Caki2 (cell line): ENCODE data around the gene TRMT61A. TPM values are rescaled to one million over a fixed set of nuclear protein-coding genes. Genes with fewer than 3 reads are reported as not detected.

Experiments used
- DNase-seq: peaks from one replicate; pipeline ENCODE4 v3.0.0-alpha.2; 2015; ENCODE audit warnings: low read depth
- in situ Hi-C: cut with HindIII; loops from 2 replicates; pipeline ENCODE4 v1.10.0; 2016; ENCODE audit warnings: low sequenced_read_pairs, low pct_unique_long_range_greater_than_20kb, mixed read lengths
- total RNA-seq: library from RNA; depleted of rRNA; stranded (reverse); fragments of >200 nt; shearing (Covaris generic); gene quantifications from 2 replicates; pipeline ENCODE4 v1.2.3, GENCODE V29; 2014; ENCODE audit warnings: low replicate concordance; rRNA removed

The TRMT61A gene
- 14.4 and 25.3 TPM in 2 replicates for total RNA-seq

GRCh38 chr14:103528587-103529382 lies at the start of gene TRMT61A:
Gene TRMT61A (plus strand): TSS chr14:103529196. CDS start chr14:103529979, 783 bp downstream.
- peak; percentile 61 for DNase-seq
- in situ Hi-C loops: no loop called here

DNA sequence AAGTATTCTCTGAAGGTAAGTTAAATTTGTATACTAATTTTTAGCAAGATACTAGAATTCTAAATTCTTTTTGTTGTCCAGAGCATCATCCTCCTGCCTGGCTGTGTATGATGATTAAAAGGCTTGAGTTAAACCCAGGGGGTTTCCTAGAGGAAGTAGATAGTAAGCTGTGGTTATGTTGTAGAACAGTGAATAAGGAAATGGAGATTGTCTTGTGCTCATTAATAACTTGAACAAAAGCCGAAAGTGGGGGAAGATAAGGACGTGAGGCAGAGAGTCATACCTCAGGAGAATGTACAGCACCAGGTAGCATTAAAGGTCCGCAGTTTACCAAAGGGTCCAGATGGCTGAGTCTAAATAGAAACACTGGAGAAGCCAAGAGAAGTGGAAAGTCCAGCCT lies 48.4 kb upstream of the TRMT61A start:
- DNase-seq: no peak
- in situ Hi-C loops: no loop called here

- in situ Hi-C loops: no loop called here
- peak; percentile 19 for DNase-seq
Measured at GRCh38 chr14:103483600-103483999, 45.4 kb upstream of the TRMT61A start.

- DNase-seq: no peak
- in situ Hi-C loops: no loop called here
Measured at GRCh38 chr14:103485504-103485903, 43.5 kb upstream of the TRMT61A start.

GRCh38 chr14:103488071-103488470 lies 40.9 kb upstream of the TRMT61A start:
- in situ Hi-C loops: no loop called here
- no peak for DNase-seq

DNA sequence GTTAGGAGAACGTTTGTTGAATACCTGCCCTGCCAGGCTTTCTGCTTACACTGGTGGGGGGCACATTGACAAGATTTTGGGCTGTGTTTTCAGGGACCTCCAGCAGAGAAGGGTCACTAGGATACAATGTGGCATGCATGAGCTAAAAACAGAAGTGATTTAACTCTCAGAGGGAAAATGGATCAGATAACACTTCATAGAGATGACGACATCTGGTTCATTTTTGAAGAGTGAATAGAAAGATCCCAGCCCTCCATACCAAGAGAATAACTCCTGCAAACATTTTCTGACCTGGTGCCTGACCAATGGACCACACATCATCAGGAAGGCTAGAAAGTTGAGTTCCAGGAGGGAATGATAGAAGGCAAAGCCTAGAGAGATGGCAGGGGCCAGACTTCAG lies 40.0 kb upstream of the TRMT61A start:
- no peak for DNase-seq
- in situ Hi-C loops: no loop called here

GRCh38 chr14:103489621-103490020 lies 39.4 kb upstream of the TRMT61A start:
- no peak for DNase-seq
- in situ Hi-C loops: no loop called here

- DNase-seq: no peak
- in situ Hi-C loops: no loop called here
Measured at GRCh38 chr14:103491691-103492090, 37.3 kb upstream of the TRMT61A start.

DNA sequence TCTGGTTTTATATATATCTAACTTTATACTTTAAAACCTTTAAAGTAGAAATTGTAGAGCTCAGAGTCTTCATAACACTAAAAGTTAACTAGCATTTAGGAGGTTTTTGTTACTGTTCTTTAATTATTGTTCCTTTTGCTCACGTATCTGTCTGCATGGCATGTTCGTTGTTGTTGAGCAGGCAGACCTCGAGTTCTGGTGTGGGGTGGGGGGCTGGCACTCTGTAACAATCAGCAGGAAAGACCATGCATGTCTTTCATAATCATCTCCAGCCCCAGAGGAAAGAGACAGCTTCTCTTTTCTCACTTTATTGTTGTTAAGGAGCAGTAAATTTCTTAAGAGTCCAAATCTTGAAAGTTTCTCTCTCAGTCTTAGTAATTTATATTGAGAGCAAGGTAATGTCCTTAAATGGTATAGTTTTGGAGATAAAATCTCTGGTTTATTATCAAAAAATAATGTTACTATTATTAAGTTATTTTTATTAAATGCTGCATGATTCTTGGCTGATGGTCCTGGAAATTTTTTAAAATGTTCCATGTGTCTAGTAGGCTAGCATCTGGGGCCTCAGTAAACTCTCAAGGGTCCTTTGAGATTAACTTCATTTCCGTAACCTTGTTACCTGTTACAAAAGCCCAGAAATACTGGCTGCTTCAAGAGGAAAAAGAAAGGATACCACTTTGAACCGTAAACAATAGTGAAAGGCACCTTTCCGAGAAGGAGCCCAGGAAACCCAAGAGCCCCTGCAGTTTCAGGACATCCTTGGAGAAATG lies 36.7 kb upstream of the TRMT61A start:
- DNase-seq: no peak
- in situ Hi-C loops: no loop called here

- in situ Hi-C loops: no loop called here
- no peak for DNase-seq
Measured at GRCh38 chr14:103495854-103496253, 33.1 kb upstream of the TRMT61A start.

GRCh38 chr14:103496776-103497175 lies 32.2 kb upstream of the TRMT61A start:
- in situ Hi-C loops: no loop called here
- DNase-seq: no peak

GRCh38 chr14:103499709-103500108 lies 29.3 kb upstream of the TRMT61A start:
- DNase-seq: no peak
- in situ Hi-C loops: no loop called here

DNA sequence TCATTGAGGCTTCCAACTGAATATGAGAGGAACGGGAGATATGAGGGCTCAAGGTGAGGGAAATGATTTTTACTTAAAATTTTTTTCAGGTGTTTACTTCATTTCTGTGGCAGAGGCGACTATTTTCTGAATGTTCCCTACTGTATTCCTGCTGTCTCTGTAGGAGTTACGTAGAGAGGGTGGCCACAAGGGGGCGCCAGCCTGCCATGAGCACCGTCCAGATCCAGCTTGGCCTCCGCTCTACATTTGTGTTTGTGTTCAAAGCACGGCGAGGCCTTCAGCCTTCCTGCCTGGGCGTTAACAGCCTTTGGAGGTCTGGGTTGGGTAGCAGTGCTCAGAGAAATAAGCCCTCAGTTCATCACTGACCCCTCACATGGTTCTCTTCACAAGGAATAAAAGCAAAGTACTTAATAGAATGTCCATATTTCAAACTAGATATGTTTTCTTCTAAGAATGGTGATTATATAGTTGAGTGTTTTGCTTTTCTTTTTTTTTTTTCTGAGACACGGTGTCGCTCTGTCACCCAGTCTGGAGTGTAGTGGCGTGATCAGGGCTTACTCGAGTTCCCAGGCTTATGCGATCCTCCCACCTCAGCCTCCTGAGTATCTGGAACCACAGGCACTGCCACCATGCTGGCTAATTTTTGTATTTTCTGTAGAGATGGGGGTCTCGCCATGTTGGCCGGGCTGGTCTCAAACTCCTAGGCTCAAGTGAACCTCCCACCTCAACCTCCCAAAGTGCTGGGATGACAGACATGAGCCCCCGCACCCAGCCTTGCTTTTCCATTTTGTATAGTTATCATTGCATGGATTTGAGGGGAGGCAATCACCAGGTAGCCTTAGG lies 28.6 kb upstream of the TRMT61A start:
- DNase-seq: peak; percentile 42
- in situ Hi-C loops: no loop called here

DNA sequence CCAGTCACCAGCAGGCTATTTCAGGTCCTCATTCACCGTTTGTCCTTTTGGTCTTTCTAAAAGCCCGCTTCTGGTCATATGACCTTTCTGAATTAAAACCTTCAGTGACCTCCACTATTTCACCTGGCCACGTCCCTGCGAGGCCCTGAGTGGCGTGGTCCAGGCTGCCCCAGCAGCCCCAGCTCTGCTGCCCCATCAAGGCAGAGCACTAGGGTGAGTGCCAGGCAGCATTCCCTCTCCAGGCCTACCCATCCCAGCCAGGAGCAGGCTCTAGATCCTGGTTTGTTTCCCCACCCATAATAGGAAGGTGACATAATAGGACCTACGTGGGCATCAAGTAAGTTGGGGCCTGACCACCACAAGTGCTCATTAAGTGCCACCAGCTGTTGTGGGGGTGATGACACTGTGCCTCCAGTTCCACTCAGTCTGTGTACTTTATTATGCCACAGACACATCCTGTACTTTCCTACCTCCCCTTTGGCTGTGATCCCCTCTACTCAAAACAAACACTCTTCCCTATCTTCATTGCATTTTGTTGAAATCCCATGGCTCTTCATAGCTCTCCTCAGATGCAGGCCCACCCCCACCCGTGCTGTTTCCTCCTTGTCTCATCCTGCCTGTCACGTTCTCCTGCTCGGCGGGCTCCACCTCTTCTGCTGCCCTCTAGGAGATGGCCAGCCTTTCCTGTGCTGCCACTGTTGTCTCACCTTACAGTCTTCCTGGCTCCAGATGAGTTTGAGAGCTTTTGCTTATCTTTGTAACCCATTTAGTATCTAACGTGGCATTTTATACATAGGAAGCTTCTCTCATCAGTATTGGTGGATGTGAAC lies 27.7 kb upstream of the TRMT61A start:
- DNase-seq: no peak
- in situ Hi-C loops: no loop called here

DNA sequence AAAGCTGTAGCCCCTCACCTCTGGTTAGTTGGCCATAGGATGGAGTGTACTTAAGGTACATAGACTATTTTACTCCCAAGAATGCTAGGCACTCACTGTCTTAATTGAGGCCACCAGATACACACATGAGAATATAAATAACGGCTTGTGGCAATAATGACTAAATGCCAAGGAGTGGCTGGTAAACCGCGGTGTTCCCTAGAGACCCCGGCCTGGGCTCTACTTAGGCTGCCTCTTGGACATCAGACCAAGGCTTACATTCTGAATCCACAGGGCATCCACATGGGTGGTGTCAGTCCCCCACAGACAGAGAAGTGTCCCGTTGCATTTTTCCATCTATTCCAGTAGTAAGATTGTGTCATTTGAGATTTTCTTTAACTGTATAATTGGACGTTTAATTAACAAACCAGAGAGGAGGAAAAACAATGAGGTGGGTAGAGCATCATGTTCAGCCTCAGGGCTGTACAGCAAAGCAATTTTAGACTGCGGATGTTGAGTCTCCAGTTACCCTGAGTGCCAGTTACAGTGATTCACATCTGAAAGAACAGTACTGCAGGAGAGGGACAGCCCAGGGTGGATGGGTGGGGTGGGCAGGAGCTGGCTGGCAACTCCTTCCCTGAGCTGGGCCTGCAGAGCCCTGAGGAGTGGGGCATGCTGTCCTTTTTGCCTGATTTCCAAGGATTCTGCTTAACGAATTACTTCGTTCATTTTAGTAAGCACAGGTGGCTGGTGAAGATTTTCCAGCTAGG lies 26.9 kb upstream of the TRMT61A start:
- in situ Hi-C loops: no loop called here
- DNase-seq: no peak

- in situ Hi-C loops: no loop called here
- DNase-seq: no peak
Measured at GRCh38 chr14:103502877-103503276, 26.1 kb upstream of the TRMT61A start.

DNA sequence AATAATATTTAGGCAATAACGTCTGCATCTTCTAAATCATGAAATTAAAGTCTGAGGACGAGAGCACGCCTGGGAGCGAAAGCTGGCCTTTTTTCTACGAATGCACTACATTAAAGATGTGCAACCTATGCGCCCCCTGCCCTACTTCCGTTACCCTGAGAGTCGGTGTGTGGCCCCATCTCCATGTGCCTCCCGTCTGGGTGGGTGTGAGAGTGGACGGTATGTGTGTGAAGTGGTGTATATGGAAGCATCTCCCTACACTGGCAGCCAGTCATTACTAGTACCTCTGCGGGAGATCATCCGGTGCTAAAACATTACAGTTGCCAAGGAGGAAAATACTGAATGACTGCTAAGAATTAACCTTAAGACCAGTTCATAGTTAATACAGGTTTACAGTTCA lies 25.7 kb upstream of the TRMT61A start:
- no peak for DNase-seq
- in situ Hi-C loops: no loop called here
